Duodenal mucosa (tissue), 2 donors: ENCODE measurements around the gene VARS2.

Source experiments
- H3K27ac ChIP-seq: one replicate; pipeline ENCODE4 v1.7.0; 2013; ENCODE audit warnings: low read depth, low read length
- H3K27me3 ChIP-seq, 2 donors: one replicate each; pipeline ENCODE4 v1.7.0; 2013; ENCODE audit warnings: low read length in 2 of 2, control low read depth in 1 of 2; ENCODE audit not compliant: insufficient read depth in 2 of 2, control insufficient read depth in 1 of 2
- H3K36me3 ChIP-seq, 2 donors: one replicate each; pipeline ENCODE4 v1.7.0; 2013; ENCODE audit warnings: low read length in 2 of 2, control low read depth in 1 of 2; ENCODE audit not compliant: insufficient read depth in 2 of 2, control insufficient read depth in 1 of 2
- H3K4me1 ChIP-seq, 2 donors: one replicate each; pipeline ENCODE4 v1.7.0; 2013; ENCODE audit warnings: low read length in 2 of 2, control low read depth in 1 of 2; ENCODE audit not compliant: insufficient read depth in 2 of 2, control insufficient read depth in 1 of 2
- H3K4me3 ChIP-seq, 2 donors: one replicate each; pipeline ENCODE4 v1.7.0; 2013; ENCODE audit warnings: low read length in 2 of 2, low read depth in 1 of 2
- H3K9ac ChIP-seq, 2 donors: one replicate each; pipeline ENCODE4 v1.7.0; 2013; ENCODE audit warnings: low read length in 2 of 2, low read depth in 1 of 2
- H3K9me3 ChIP-seq, 2 donors: one replicate each; pipeline ENCODE4 v1.7.0; 2013; ENCODE audit warnings: low read length in 2 of 2, control low read depth in 1 of 2; ENCODE audit not compliant: control insufficient read depth in 1 of 2

Gene VARS2

DNA sequence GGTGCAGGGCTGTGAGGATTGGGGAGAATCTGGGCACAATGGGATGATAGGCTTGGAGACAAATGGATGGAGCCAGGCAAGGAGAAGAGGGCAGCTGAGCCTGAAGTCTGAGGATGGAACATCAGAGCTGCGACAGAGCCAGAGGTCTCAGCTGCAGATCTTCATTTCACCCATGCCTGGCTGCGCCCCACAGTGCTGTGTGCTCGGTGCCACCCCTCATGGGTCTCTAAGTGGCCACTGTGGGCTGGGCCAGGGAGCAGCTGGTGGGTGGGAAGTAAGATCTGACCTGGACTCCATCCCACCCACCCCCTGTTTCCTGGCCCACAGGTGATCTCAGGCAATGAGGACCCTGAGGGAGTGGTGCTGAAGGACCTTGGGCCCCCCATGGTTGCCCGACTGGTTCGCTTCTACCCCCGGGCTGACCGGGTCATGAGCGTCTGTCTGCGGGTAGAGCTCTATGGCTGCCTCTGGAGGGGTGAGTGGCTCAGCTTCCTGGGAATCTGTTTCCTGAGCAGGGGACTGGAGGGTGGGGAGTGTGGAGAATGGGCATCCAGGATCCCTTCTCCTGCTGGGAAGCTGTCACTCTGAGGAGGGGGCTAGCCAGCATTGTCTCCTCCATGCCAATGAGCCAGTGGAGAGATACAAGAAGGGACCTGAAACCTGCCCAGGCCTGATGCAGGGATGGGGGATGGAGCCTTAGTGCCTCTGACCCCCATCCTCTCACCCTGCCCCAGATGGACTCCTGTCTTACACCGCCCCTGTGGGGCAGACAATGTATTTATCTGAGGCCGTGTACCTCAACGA lies 23.2 kb upstream of the VARS2 start:
- Histone ChIP-seq H3K27ac (no peak overlapping the region), H3K4me3 (no peak overlapping the region), H3K4me1 (peaks cover 10 to 12% of the 10 kb centered on the region in 2 donors), H3K27me3 (no peaks in the 10 kb centered on the region), H3K9ac (no peak overlapping the region), H3K36me3 (peaks cover 45 to 74% of the 10 kb centered on the region in 2 donors), H3K9me3 (no peaks in the 10 kb centered on the region)

DNA sequence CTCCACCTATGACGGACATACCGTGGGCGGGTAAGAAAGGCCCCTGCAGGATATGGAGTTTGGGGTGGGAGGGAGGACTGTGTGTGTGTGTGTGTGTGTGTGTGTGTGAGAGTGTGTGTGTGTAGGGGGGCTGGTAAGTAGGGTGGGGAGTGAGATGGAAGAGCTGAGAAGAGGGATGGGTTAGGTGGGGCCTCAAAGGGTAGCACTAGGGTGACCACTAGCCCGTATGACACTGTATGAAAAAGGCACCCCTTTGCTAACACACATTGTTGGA lies 22.7 kb upstream of the VARS2 start:
- H3K4me3 ChIP-seq: no peak overlapping the region
- no peak overlapping the region for H3K9ac ChIP-seq
- H3K36me3 ChIP-seq: peaks cover 46 to 80% of the 10 kb centered on the region in 2 donors
- H3K27me3 ChIP-seq: no peaks in the 10 kb centered on the region
- H3K27ac ChIP-seq: no peak overlapping the region
- no peaks in the 10 kb centered on the region for H3K9me3 ChIP-seq
- H3K4me1 ChIP-seq: peaks cover 5 to 6% of the 10 kb centered on the region in 2 donors

DNA sequence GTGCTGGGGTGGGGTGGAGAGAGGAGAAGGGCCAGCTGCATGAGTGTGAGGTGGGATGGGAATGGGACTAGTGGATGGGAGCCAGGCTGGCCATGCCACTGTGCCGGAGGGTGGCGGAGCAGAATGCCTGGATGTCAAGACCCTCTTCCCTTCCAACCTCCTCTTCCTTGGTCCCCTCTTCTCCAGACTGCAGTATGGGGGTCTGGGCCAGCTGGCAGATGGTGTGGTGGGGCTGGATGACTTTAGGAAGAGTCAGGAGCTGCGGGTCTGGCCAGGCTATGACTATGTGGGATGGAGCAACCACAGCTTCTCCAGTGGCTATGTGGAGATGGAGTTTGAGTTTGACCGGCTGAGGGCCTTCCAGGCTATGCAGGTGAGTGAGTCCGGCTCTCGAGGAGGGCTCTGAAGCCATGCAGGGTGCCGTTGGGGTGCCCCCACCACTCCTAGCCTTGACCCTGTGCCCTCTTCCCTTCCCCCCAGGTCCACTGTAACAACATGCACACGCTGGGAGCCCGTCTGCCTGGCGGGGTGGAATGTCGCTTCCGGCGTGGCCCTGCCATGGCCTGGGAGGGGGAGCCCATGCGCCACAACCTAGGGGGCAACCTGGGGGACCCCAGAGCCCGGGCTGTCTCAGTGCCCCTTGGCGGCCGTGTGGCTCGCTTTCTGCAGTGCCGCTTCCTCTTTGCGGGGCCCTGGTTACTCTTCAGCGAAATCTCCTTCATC lies 22.1 kb upstream of the VARS2 start:
- no peak overlapping the region for H3K4me3 ChIP-seq
- no peaks in the 10 kb centered on the region for H3K9me3 ChIP-seq
- H3K27ac ChIP-seq: no peak overlapping the region
- H3K4me1 ChIP-seq: peaks cover 0 to under 1% of the 10 kb centered on the region in 2 donors
- H3K9ac ChIP-seq: no peak overlapping the region
- H3K27me3 ChIP-seq: no peaks in the 10 kb centered on the region
- H3K36me3 ChIP-seq: peaks cover 46 to 86% of the 10 kb centered on the region in 2 donors

DNA sequence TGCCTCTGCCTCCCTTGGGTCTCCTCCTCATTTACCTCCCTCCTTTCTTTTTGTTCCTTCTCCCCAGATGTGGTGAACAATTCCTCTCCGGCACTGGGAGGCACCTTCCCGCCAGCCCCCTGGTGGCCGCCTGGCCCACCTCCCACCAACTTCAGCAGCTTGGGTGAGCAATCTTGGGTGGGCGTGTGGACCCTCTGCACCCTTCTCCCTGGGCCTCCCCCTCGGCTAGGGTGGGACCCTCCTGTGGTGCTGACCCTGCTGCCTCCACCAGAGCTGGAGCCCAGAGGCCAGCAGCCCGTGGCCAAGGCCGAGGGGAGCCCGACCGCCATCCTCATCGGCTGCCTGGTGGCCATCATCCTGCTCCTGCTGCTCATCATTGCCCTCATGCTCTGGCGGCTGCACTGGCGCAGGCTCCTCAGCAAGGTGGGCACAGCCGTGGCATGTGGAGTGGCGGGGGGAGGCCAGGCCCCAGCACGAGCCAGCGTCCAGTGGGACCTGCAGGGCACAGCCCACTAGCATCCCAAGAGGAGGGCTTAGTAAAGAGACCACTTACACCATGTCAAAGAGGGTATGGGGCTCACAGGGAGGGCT lies 20.9 kb upstream of the VARS2 start:
- no peaks in the 10 kb centered on the region for H3K27me3 ChIP-seq
- H3K36me3 ChIP-seq: peaks cover 54 to 96% of the 10 kb centered on the region in 2 donors
- no peak overlapping the region for H3K4me3 ChIP-seq
- H3K27ac ChIP-seq: no peak overlapping the region
- no peaks in the 10 kb centered on the region for H3K4me1 ChIP-seq
- H3K9me3 ChIP-seq: no peaks in the 10 kb centered on the region
- H3K9ac ChIP-seq: no peak overlapping the region

DNA sequence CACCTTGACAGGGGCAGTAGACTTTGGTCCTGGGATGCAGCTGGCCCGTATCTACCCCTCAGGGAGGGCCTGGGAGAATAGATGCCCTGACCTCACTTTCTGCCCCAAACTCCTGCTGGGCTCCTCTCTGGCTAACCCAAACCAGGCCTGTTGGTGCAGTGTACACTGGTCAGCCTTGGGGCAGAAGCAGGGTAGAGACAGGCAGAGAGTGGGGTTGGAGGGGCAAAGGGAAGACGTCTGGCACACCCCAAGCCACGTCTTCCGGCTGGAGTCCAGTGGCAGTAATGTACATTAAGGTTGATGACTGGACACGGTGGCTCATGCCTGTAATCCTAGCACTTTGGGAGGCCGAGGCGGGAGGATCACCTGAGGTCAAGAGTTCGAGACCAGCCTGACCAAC lies 20.4 kb upstream of the VARS2 start:
- no peak overlapping the region for H3K9ac ChIP-seq
- H3K27ac ChIP-seq: no peak overlapping the region
- no peaks in the 10 kb centered on the region for H3K4me1 ChIP-seq
- no peaks in the 10 kb centered on the region for H3K9me3 ChIP-seq
- no peak overlapping the region for H3K4me3 ChIP-seq
- peaks cover 59 to 99% of the 10 kb centered on the region in 2 donors for H3K36me3 ChIP-seq
- H3K27me3 ChIP-seq: no peaks in the 10 kb centered on the region

DNA sequence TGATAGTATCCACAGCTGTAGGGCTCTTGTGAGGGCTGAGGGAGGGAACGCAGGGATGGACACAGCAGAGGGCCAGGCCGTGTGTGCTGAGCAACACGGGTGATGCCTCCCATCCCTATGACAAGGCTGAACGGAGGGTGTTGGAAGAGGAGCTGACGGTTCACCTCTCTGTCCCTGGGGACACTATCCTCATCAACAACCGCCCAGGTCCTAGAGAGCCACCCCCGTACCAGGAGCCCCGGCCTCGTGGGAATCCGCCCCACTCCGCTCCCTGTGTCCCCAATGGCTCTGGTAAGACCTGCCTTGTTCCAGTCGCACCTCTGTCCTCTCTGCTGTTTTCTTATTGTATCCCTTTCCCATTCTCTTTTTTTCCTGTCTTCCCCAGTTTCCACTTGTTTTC lies 19.7 kb upstream of the VARS2 start:
- Histone ChIP-seq H3K27me3 (no peaks in the 10 kb centered on the region), H3K27ac (no peak overlapping the region), H3K9me3 (no peaks in the 10 kb centered on the region), H3K36me3 (peaks cover 66 to 99% of the 10 kb centered on the region in 2 donors), H3K9ac (no peak overlapping the region), H3K4me1 (no peaks in the 10 kb centered on the region), H3K4me3 (no peak overlapping the region)

DNA sequence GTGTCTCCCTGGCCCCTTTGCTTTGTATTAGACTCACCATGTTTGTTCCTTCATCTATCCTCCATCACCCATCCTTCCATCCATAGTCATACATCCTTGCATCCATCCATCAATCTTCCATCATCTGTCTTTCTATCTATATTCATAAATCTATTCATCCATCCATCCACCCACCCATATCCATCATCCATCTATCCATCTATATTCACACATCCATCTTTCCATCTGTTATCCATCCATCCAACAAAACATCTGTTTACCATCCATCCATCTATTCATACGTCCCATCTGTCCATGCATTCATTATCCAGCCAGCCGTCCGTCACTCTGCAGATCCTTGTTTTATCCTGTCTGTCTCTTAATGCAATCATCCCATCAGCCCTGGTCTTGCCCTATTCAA lies 19.1 kb upstream of the VARS2 start:
- H3K27ac ChIP-seq: no peak overlapping the region
- H3K4me3 ChIP-seq: no peak overlapping the region
- no peaks in the 10 kb centered on the region for H3K9me3 ChIP-seq
- no peak overlapping the region for H3K9ac ChIP-seq
- H3K27me3 ChIP-seq: no peaks in the 10 kb centered on the region
- peaks cover 63 to 99% of the 10 kb centered on the region in 2 donors for H3K36me3 ChIP-seq
- no peaks in the 10 kb centered on the region for H3K4me1 ChIP-seq

DNA sequence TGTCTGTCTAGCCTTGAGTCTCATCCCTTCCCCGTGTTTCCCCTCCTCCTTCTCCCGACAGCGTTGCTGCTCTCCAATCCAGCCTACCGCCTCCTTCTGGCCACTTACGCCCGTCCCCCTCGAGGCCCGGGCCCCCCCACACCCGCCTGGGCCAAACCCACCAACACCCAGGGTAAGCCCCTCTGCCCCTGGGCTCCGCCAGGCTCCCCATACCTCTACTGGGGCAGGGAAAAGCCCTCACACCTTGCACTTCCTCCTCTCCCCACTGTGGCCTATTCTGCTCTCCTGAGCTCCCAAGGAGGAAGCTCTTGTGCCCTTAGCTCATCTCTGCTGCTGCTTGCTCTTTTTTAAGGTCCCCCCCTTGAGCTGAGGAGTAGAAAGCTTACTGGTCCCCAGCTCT lies 18.7 kb upstream of the VARS2 start:
- Histone ChIP-seq H3K36me3 (peaks cover 59 to 98% of the 10 kb centered on the region in 2 donors), H3K9me3 (no peaks in the 10 kb centered on the region), H3K4me3 (no peak overlapping the region), H3K27ac (no peak overlapping the region), H3K9ac (no peak overlapping the region), H3K27me3 (no peaks in the 10 kb centered on the region), H3K4me1 (no peaks in the 10 kb centered on the region)

DNA sequence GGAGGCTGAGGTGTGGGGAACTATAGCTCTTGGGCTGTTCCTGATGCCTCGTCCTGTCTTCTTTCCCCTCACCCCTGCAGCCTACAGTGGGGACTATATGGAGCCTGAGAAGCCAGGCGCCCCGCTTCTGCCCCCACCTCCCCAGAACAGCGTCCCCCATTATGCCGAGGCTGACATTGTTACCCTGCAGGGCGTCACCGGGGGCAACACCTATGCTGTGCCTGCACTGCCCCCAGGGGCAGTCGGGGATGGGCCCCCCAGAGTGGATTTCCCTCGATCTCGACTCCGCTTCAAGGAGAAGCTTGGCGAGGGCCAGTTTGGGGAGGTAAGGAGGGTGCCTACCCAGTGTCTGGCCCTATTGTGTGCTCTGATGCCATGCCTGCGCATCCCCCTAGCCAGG lies 17.5 kb upstream of the VARS2 start:
- no peaks in the 10 kb centered on the region for H3K4me1 ChIP-seq
- H3K36me3 ChIP-seq: peaks cover 48 to 86% of the 10 kb centered on the region in 2 donors
- H3K27ac ChIP-seq: no peak overlapping the region
- H3K27me3 ChIP-seq: no peaks in the 10 kb centered on the region
- no peak overlapping the region for H3K4me3 ChIP-seq
- no peaks in the 10 kb centered on the region for H3K9me3 ChIP-seq
- no peak overlapping the region for H3K9ac ChIP-seq

DNA sequence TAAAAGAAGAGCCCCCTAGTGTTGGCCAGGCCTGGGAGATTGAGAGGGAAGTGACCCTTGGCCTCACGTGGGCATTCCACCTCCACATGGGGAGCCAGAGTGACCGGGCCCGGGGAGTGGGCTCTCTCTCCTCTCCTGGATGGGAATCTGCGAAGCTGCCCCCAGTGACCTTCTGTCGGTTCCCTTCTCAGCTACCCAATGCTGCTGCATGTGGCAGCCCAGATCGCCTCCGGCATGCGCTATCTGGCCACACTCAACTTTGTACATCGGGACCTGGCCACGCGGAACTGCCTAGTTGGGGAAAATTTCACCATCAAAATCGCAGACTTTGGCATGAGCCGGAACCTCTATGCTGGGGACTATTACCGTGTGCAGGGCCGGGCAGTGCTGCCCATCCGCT lies 16.2 kb upstream of the VARS2 start:
- Histone ChIP-seq H3K4me3 (no peak overlapping the region), H3K27ac (no peak overlapping the region), H3K36me3 (peaks cover 40 to 73% of the 10 kb centered on the region in 2 donors), H3K9me3 (no peaks in the 10 kb centered on the region), H3K9ac (no peak overlapping the region), H3K4me1 (no peaks in the 10 kb centered on the region), H3K27me3 (no peaks in the 10 kb centered on the region)
